ENCODE measurements around the gene SSBP3.

Gene SSBP3

DNA sequence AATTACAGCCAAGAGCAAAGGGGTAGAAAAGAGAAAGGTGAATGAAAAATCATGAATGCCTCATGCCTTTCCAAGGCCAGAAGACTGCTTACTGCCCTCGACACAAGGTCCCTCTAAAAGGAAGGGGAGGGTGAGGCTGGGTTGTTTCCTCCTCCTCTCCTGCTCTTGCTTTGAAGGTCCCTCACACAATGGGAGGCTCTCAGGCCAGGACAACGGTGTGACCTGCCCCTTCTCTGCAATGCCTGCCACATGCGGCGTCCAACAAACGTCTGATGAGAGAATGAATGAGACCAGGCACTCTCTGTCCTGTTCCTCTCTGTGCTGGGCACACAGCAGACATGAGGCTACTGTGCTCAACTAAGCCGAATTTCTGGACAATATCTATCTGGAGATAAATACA, 51.3 kb downstream of the SSBP3 start:
- Histone ChIP-seq H3K27me3 (ENCODE audit: control insufficient read depth, insufficient read depth, low read length) (no peaks in the 10 kb centered on the region), H3K9me3 (ENCODE audit: control insufficient read depth, low read length) (no peaks in the 10 kb centered on the region), H3K4me2 (ENCODE audit: low read length) (no peak overlapping the region), H3K4me1 (no peaks in the 10 kb centered on the region), H3K4me3 (ENCODE audit: low read depth, low read length) (no peak overlapping the region), H3K27ac (no peak overlapping the region), H3K9ac (no peak overlapping the region), H2AFZ (no peak overlapping the region), H3K79me2 (peaks cover 27% of the 10 kb centered on the region), H3K36me3 (ENCODE audit: control insufficient read depth, insufficient read depth, low read length) (no peaks in the 10 kb centered on the region)
- TF ChIP-seq, protein P1, sequence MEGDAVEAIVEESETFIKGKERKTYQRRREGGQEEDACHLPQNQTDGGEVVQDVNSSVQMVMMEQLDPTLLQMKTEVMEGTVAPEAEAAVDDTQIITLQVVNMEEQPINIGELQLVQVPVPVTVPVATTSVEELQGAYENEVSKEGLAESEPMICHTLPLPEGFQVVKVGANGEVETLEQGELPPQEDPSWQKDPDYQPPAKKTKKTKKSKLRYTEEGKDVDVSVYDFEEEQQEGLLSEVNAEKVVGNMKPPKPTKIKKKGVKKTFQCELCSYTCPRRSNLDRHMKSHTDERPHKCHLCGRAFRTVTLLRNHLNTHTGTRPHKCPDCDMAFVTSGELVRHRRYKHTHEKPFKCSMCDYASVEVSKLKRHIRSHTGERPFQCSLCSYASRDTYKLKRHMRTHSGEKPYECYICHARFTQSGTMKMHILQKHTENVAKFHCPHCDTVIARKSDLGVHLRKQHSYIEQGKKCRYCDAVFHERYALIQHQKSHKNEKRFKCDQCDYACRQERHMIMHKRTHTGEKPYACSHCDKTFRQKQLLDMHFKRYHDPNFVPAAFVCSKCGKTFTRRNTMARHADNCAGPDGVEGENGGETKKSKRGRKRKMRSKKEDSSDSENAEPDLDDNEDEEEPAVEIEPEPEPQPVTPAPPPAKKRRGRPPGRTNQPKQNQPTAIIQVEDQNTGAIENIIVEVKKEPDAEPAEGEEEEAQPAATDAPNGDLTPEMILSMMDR (IDR thresholded peaks at IDR 0.05) = no peak

DNA sequence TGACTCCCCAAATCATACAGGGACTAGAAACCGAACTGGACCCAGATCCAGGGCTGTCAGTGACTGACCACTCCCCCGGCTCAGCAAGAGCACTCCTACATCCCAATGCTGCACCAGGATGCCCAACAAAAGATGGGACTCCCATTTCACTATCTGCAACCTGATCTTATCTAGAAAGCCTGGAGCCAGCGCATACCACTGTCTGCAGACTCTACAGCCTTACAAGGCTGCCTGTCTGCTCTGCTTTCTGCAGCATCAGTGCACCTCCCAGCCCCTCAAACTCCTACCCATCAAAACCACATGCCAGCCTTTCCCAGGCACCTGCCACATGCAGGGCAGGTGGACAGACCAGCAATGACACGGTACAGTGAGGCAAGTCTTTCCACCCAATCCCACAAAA, 52.2 kb downstream of the SSBP3 start:
- TF ChIP-seq, protein P1 (IDR thresholded peaks at IDR 0.05) = no peak
- H3K27ac ChIP-seq = no peak overlapping the region
- no peaks in the 10 kb centered on the region for H3K27me3 ChIP-seq (ENCODE audit: control insufficient read depth, insufficient read depth, low read length)
- H3K4me2 ChIP-seq (ENCODE audit: low read length) = no peak overlapping the region
- no peak overlapping the region for H3K9ac ChIP-seq
- H3K4me1 ChIP-seq = no peaks in the 10 kb centered on the region
- no peaks in the 10 kb centered on the region for H3K9me3 ChIP-seq (ENCODE audit: control insufficient read depth, low read length)
- H2AFZ ChIP-seq = no peak overlapping the region
- no peak overlapping the region for H3K4me3 ChIP-seq (ENCODE audit: low read depth, low read length)
- no peaks in the 10 kb centered on the region for H3K36me3 ChIP-seq (ENCODE audit: control insufficient read depth, insufficient read depth, low read length)
- H3K79me2 ChIP-seq = peaks cover 27% of the 10 kb centered on the region

DNA sequence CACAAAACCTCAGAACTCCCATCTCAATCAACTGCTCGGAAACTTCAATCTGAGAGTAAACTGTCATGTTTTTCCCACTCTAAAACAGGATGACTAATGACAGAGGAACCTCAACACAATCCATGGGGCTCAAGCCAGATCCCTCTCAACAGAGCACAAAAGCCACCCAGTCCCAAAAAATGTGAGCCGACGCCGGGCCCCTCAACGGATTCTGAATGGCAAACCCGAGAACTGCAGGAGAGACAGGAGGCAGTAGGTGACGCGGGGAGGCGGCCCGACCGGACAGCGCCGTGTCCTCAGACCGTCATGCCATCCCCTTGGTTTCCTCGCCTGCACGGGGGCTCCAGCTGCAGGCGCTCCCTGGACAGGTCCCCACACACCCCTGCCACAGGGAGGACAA, 53.4 kb downstream of the SSBP3 start:
- H3K27me3 ChIP-seq (ENCODE audit: control insufficient read depth, insufficient read depth, low read length) = no peaks in the 10 kb centered on the region
- H3K27ac ChIP-seq = no peak overlapping the region
- TF ChIP-seq, protein P1 (IDR thresholded peaks at IDR 0.05) = no peak
- no peak overlapping the region for H3K4me3 ChIP-seq (ENCODE audit: low read depth, low read length)
- H3K36me3 ChIP-seq (ENCODE audit: control insufficient read depth, insufficient read depth, low read length) = no peaks in the 10 kb centered on the region
- no peaks in the 10 kb centered on the region for H3K9me3 ChIP-seq (ENCODE audit: control insufficient read depth, low read length)
- H2AFZ ChIP-seq = no peak overlapping the region
- H3K4me2 ChIP-seq (ENCODE audit: low read length) = no peak overlapping the region
- H3K9ac ChIP-seq = no peak overlapping the region
- peaks cover 18% of the 10 kb centered on the region for H3K79me2 ChIP-seq
- H3K4me1 ChIP-seq = no peaks in the 10 kb centered on the region

DNA sequence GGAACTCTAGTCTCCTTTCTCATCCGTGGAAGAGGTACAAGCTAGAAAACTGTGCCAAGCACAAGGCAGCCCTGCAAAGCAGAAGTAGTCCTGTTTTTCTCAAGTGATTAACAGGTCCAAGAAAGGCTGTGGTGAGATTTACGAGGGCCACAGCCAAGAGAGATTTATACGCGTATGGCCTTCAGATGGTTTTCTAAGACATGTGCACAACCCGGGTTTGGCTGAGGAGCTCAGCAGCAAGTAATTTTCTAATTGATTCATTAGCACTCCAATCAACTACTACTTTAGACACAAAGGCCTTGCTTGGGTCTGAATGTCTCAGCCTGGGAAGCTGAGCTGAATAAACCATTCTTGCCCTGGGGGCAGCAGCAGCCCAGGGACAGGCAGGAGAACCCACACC, 55.8 kb downstream of the SSBP3 start:
- Histone ChIP-seq H3K4me1 (no peaks in the 10 kb centered on the region), H3K27me3 (ENCODE audit: control insufficient read depth, insufficient read depth, low read length) (no peaks in the 10 kb centered on the region), H2AFZ (no peak overlapping the region), H3K79me2 (peaks cover 8% of the 10 kb centered on the region), H3K36me3 (ENCODE audit: control insufficient read depth, insufficient read depth, low read length) (no peaks in the 10 kb centered on the region), H3K4me2 (ENCODE audit: low read length) (no peak overlapping the region), H3K4me3 (ENCODE audit: low read depth, low read length) (no peak overlapping the region), H3K9me3 (ENCODE audit: control insufficient read depth, low read length) (no peaks in the 10 kb centered on the region), H3K27ac (no peak overlapping the region), H3K9ac (no peak overlapping the region)
- TF ChIP-seq, protein P1 (IDR thresholded peaks at IDR 0.05) = no peak

GRCh38 chr1:54348700-54349021, 57.5 kb downstream of the SSBP3 start:
- Histone ChIP-seq H3K4me3 (ENCODE audit: low read depth, low read length) (no peak overlapping the region), H3K4me2 (ENCODE audit: low read length) (no peak overlapping the region), H3K27me3 (ENCODE audit: control insufficient read depth, insufficient read depth, low read length) (no peaks in the 10 kb centered on the region), H2AFZ (no peak overlapping the region), H3K4me1 (no peaks in the 10 kb centered on the region), H3K36me3 (ENCODE audit: control insufficient read depth, insufficient read depth, low read length) (no peaks in the 10 kb centered on the region), H3K79me2 (peaks cover 7% of the 10 kb centered on the region), H3K27ac (no peak overlapping the region), H3K9ac (no peak overlapping the region), H3K9me3 (ENCODE audit: control insufficient read depth, low read length) (no peaks in the 10 kb centered on the region)
- TF ChIP-seq, protein P1 (IDR thresholded peaks at IDR 0.05) = no peak

All from parathyroid adenoma (tissue), 2 donors.